PC-9 (cell line): Measurements from ENCODE around the gene TMEM258. TPM values are rescaled to one million over a fixed set of nuclear protein-coding genes. Genes with fewer than 3 reads are reported as not detected.

ENCODE experiments used
- BruUV-seq: library from RNA; stranded (reverse); fragments of 400-500 nt; replicated peaks from 2 replicates; lab custom pipeline; 2021; lab: Mats Ljungman, UMichigan
- CTCF ChIA-PET: fragments of 300-600 bp; sonication (Branson Sonifier 250); formaldehyde crosslinking; loops from one replicate; lab custom pipeline; 2022; ENCODE audit warnings: antibody characterized with exemption; lab: Charles Lee
- POLR2A ChIA-PET: fragments of 300-600 bp; sonication (Branson Sonifier 250); formaldehyde crosslinking; loops from one replicate; lab custom pipeline; 2022; ENCODE audit warnings: antibody characterized with exemption; ENCODE audit not compliant: unreplicated experiment; lab: Charles Lee
- DNase-seq, 2 experiments: peaks; one replicate each; pipeline versions ENCODE4 v3.0.0 to v3.0.0-alpha.2; 2015 to 2022; ENCODE audit warnings: mixed read lengths in 1 of 2
- H2AFZ ChIP-seq: fragments of 200-600 bp; sonication (generic); 2 replicates; pipeline ENCODE4 v1.8.1; 2017; ENCODE audit warnings: antibody characterized with exemption
- H3F3A ChIP-seq: fragments of 200-600 bp; sonication (generic); 2 replicates; pipeline ENCODE4 v1.8.1; 2017; ENCODE audit warnings: antibody characterized with exemption, mild to moderate bottlenecking, low read depth; ENCODE audit not compliant: insufficient read depth
- H3K27ac ChIP-seq: fragments of 200-600 bp; sonication (generic); 2 replicates; pipeline ENCODE4 v1.6.1; 2016; ENCODE audit warnings: mixed run types
- H3K27me3 ChIP-seq: fragments of 200-600 bp; sonication (generic); 2 replicates; pipeline ENCODE4 v1.6.1; 2016; ENCODE audit warnings: low read depth, mixed run types; ENCODE audit not compliant: insufficient read depth
- H3K36me3 ChIP-seq: fragments of 200-600 bp; sonication (generic); 2 replicates; pipeline ENCODE4 v1.6.1; 2016; ENCODE audit warnings: low read depth, mixed run types
- H3K4me1 ChIP-seq: fragments of 200-600 bp; sonication (generic); replicated peaks from 2 replicates; pipeline ENCODE4 v1.6.1; 2016; ENCODE audit warnings: mixed run types; ENCODE audit not compliant: insufficient read depth
- H3K4me2 ChIP-seq: fragments of 200-600 bp; sonication (generic); 2 replicates; pipeline ENCODE4 v1.6.1; 2017; ENCODE audit warnings: mixed run types
- H3K4me3 ChIP-seq: fragments of 200-600 bp; sonication (generic); 2 replicates; pipeline ENCODE4 v1.6.1; 2016; ENCODE audit warnings: mixed run types
- H3K79me2 ChIP-seq: fragments of 200-600 bp; sonication (generic); 2 replicates; pipeline ENCODE4 v1.6.1; 2017; ENCODE audit warnings: low read depth, mixed run types
- H3K9me2 ChIP-seq: fragments of 200-600 bp; sonication (generic); 2 replicates; pipeline ENCODE4 v1.8.1; 2017; ENCODE audit warnings: mild to moderate bottlenecking; ENCODE audit not compliant: insufficient read depth
- H3K9me3 ChIP-seq: fragments of 200-600 bp; sonication (generic); 2 replicates; pipeline ENCODE4 v1.8.1; 2016; ENCODE audit warnings: low read depth; ENCODE audit not compliant: insufficient read depth
- H4K20me1 ChIP-seq: fragments of 200-600 bp; sonication (generic); 2 replicates; pipeline ENCODE4 v1.8.1; 2017; ENCODE audit not compliant: insufficient read depth
- EZH2 ChIP-seq: fragments of 200-600 bp; sonication (generic); IDR thresholded peaks from 2 replicates; pipeline ENCODE4 v1.8.0; 2017; ENCODE audit warnings: antibody characterized with exemption, low read depth
- intact Hi-C: fragments of 100-400 bp; cut with micrococcal nuclease; formaldehyde crosslinking; loops from one replicate; pipeline ENCODE4 v1.10.0; 2022; ENCODE audit not compliant: unreplicated experiment
- total RNA-seq: library from RNA; stranded (reverse); gene quantifications from 2 replicates; pipeline ENCODE4 v1.2.3, GENCODE V29; 2021
- TF ChIP-seq, protein P1 (sequence below): fragments of 200-600 bp; sonication (generic); conservative IDR thresholded peaks from 2 replicates; pipeline ENCODE4 v1.6.1; 2017; ENCODE audit warnings: mixed run types, antibody characterized with exemption, mild to moderate bottlenecking, moderate library complexity

TMEM258 gene
- total RNA-seq, 1 experiment from 2014 or later: 217 TPM

GRCh38 chr11:61744609-61745156, 47.7 kb downstream of the TMEM258 start:
- DNase-seq: no peak
- Histone ChIP-seq H3K27me3 (no peaks in the 10 kb centered on the region), H3K4me2 (no peak overlapping the region), H3K79me2 (no peaks in the 10 kb centered on the region), H3K36me3 (no peaks in the 10 kb centered on the region), H3K9me2 (no peaks in the 10 kb centered on the region), H3K27ac (no peak overlapping the region), H3K4me1 (peaks cover 30% of the 10 kb centered on the region), H2AFZ (no peak overlapping the region), H3K9me3 (no peaks in the 10 kb centered on the region), H3F3A (peaks cover 16% of the 10 kb centered on the region; the same call in 1 of the 2 replicates), H3K4me3 (no peak overlapping the region), H4K20me1 (no peaks in the 10 kb centered on the region)
- BruUV-seq: no TSS peak
- ChIA-PET CTCF (no interaction called here), POLR2A (no interaction called here)
- intact Hi-C loops: loop anchor here (5.0 kb wide), 2 partner anchors 48 to 363 kb away; partner anchors contain the start of genes FEN1 and TMEM258
- no peak for TF ChIP-seq EZH2
- TF ChIP-seq, protein P1, sequence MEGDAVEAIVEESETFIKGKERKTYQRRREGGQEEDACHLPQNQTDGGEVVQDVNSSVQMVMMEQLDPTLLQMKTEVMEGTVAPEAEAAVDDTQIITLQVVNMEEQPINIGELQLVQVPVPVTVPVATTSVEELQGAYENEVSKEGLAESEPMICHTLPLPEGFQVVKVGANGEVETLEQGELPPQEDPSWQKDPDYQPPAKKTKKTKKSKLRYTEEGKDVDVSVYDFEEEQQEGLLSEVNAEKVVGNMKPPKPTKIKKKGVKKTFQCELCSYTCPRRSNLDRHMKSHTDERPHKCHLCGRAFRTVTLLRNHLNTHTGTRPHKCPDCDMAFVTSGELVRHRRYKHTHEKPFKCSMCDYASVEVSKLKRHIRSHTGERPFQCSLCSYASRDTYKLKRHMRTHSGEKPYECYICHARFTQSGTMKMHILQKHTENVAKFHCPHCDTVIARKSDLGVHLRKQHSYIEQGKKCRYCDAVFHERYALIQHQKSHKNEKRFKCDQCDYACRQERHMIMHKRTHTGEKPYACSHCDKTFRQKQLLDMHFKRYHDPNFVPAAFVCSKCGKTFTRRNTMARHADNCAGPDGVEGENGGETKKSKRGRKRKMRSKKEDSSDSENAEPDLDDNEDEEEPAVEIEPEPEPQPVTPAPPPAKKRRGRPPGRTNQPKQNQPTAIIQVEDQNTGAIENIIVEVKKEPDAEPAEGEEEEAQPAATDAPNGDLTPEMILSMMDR: no peak

DNA sequence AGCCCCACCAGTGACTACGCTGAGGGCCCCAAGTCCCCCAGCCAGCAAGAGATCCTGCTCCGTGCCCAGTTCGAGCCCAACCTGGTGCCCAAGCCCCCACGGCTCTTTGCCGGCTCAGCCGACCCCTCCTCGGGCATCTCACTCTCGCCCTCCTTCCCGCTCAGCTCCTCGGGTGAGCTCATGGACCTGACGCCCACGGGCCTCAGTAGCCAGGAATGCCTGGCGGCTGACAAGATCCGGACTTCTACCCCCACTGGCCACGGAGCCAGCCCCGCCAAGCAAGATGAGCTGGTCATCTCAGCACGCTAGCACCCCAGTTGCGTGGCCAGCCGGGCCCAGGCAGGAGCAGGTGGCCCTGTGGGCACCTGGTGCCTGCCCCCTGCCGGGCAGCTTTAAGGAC, 48.2 kb downstream of the TMEM258 start:
- Histone ChIP-seq H3K79me2 (no peaks in the 10 kb centered on the region), H3K27ac (no peak overlapping the region), H4K20me1 (no peaks in the 10 kb centered on the region), H3K4me2 (no peak overlapping the region), H2AFZ (no peak overlapping the region), H3K27me3 (no peaks in the 10 kb centered on the region), H3F3A (peaks cover 16% of the 10 kb centered on the region; the same call in 1 of the 2 replicates), H3K4me1 (peaks cover 31% of the 10 kb centered on the region), H3K9me3 (no peaks in the 10 kb centered on the region), H3K36me3 (no peaks in the 10 kb centered on the region), H3K4me3 (no peak overlapping the region), H3K9me2 (no peaks in the 10 kb centered on the region)
- CTCF ChIA-PET: interaction anchor here (0.5 kb wide), 1 partner anchor 255 kb away, joined by 3 read pairs; no protein-coding TSS in a partner anchor
- POLR2A ChIA-PET: no interaction called here
- intact Hi-C loops: no loop called here
- DNase-seq: no peak
- no TSS peak for BruUV-seq
- TF ChIP-seq EZH2: no peak

DNA sequence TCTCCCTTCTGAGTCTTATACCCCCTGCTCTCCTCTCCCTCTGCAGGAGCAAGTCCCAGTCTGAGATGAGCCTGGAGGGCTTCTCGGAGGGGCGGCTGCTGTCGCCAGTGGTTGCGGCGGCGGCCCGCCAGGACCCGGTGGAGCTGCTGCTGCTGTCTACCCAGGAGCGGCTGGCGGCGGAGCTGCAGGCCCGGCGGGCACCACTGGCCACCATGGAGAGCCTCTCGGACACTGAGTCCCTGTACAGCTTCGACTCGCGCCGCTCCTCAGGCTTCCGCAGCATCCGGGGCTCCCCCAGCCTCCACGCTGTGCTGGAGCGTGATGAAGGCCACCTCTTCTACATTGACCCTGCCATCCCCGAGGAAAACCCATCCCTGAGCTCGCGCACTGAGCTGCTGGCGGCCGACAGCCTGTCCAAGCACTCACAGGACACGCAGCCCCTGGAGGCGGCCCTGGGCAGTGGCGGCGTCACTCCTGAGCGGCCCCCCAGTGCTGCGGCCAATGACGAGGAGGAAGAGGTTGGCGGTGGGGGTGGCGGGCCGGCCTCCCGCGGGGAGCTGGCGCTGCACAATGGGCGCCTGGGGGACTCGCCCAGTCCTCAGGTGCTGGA, 48.8 kb downstream of the TMEM258 start:
- H3F3A ChIP-seq: peaks cover 16% of the 10 kb centered on the region; the same call in 1 of the 2 replicates
- no peaks in the 10 kb centered on the region for H3K9me3 ChIP-seq
- H3K27me3 ChIP-seq: no peaks in the 10 kb centered on the region
- TF ChIP-seq, protein P1: no peak
- TF ChIP-seq EZH2: no peak
- no peak overlapping the region for H3K4me2 ChIP-seq
- ChIA-PET POLR2A (no interaction called here), CTCF (interaction anchor here (0.5 to 0.7 kb wide), 3 partner anchors 108 to 255 kb away, joined by 3 to 6 read pairs (median 3); no protein-coding TSS in a partner anchor)
- H3K4me3 ChIP-seq: no peak overlapping the region
- no peaks in the 10 kb centered on the region for H3K79me2 ChIP-seq
- H3K9me2 ChIP-seq: no peaks in the 10 kb centered on the region
- no peak overlapping the region for H3K27ac ChIP-seq
- DNase-seq: no peak
- intact Hi-C loops: no loop called here
- no peak overlapping the region for H2AFZ ChIP-seq
- no peaks in the 10 kb centered on the region for H4K20me1 ChIP-seq
- no peaks in the 10 kb centered on the region for H3K36me3 ChIP-seq
- peaks cover 31% of the 10 kb centered on the region for H3K4me1 ChIP-seq
- BruUV-seq: no TSS peak
